ENCODE data around the gene POU5F1. TPM values are rescaled to one million over a fixed set of nuclear protein-coding genes. Genes with fewer than 3 reads are reported as not detected.

Gene POU5F1
- total RNA-seq, 1 donor from 2014 or later = not detected

- TF ChIP-seq CTCF (IDR thresholded peaks at IDR 0.05) = no peak
- H3K27ac Mint-ChIP-seq (ENCODE audit: unreplicated experiment) = no peak overlapping the region
- no peaks in the 10 kb centered on the region for H3K9me3 Mint-ChIP-seq (ENCODE audit: unreplicated experiment)
- no peak overlapping the region for H3K4me3 Mint-ChIP-seq (ENCODE audit: unreplicated experiment)
- H3K36me3 Mint-ChIP-seq (ENCODE audit: unreplicated experiment) = peaks cover 2% of the 10 kb centered on the region
- no peak for DNase-seq (ENCODE audit: extremely low spot score, unreplicated experiment)
- no peaks in the 10 kb centered on the region for H3K27me3 Mint-ChIP-seq (ENCODE audit: unreplicated experiment)
- H3K4me1 Mint-ChIP-seq (ENCODE audit: unreplicated experiment) = peaks cover 30% of the 10 kb centered on the region
These were observed 30.9 kb downstream of the POU5F1 start for GRCh38 chr6:31139599-31139998.

GRCh38 chr6:31138982-31139381 is 31.5 kb downstream of the POU5F1 start, which contains the start of gene PSORS1C2:
PSORS1C2 (minus strand) TSS chr6:31139066; CDS start chr6:31139026, 40 bp downstream.
- DNase-seq (ENCODE audit: extremely low spot score, unreplicated experiment) = no peak
- Mint-ChIP-seq H3K27ac (ENCODE audit: unreplicated experiment) (no peak within 1 kb of the TSS), H3K27me3 (ENCODE audit: unreplicated experiment) (no peaks in the 10 kb centered on the region), H3K9me3 (ENCODE audit: unreplicated experiment) (no peaks in the 10 kb centered on the region), H3K36me3 (ENCODE audit: unreplicated experiment) (peaks cover 2% of the 10 kb centered on the region), H3K4me3 (ENCODE audit: unreplicated experiment) (no peak within 1 kb of the TSS), H3K4me1 (ENCODE audit: unreplicated experiment) (peaks cover 30% of the 10 kb centered on the region)
- TF ChIP-seq CTCF (IDR thresholded peaks at IDR 0.05) = no peak

GRCh38 chr6:31135710-31136109 is 34.8 kb downstream of the POU5F1 start:
- no peak for DNase-seq (ENCODE audit: extremely low spot score, unreplicated experiment)
- Mint-ChIP-seq H3K27ac (ENCODE audit: unreplicated experiment) (no peak overlapping the region), H3K4me1 (ENCODE audit: unreplicated experiment) (peaks cover 12% of the 10 kb centered on the region), H3K36me3 (ENCODE audit: unreplicated experiment) (no peaks in the 10 kb centered on the region), H3K27me3 (ENCODE audit: unreplicated experiment) (no peaks in the 10 kb centered on the region), H3K9me3 (ENCODE audit: unreplicated experiment) (no peaks in the 10 kb centered on the region), H3K4me3 (ENCODE audit: unreplicated experiment) (no peak overlapping the region)
- no peak for TF ChIP-seq CTCF (IDR thresholded peaks at IDR 0.05)

GRCh38 chr6:31132806-31133205 is 37.7 kb downstream of the POU5F1 start:
- Mint-ChIP-seq H3K36me3 (ENCODE audit: unreplicated experiment) (no peaks in the 10 kb centered on the region), H3K4me3 (ENCODE audit: unreplicated experiment) (no peak overlapping the region), H3K4me1 (ENCODE audit: unreplicated experiment) (peaks cover 8% of the 10 kb centered on the region), H3K27me3 (ENCODE audit: unreplicated experiment) (peaks cover 16% of the 10 kb centered on the region), H3K27ac (ENCODE audit: unreplicated experiment) (no peak overlapping the region), H3K9me3 (ENCODE audit: unreplicated experiment) (no peaks in the 10 kb centered on the region)
- no peak for DNase-seq (ENCODE audit: extremely low spot score, unreplicated experiment)
- TF ChIP-seq CTCF (IDR thresholded peaks at IDR 0.05) = no peak

- Mint-ChIP-seq H3K9me3 (ENCODE audit: unreplicated experiment) (no peaks in the 10 kb centered on the region), H3K4me3 (ENCODE audit: unreplicated experiment) (no peak overlapping the region), H3K4me1 (ENCODE audit: unreplicated experiment) (peaks cover 7% of the 10 kb centered on the region), H3K27ac (ENCODE audit: unreplicated experiment) (no peak overlapping the region), H3K27me3 (ENCODE audit: unreplicated experiment) (peaks cover 16% of the 10 kb centered on the region), H3K36me3 (ENCODE audit: unreplicated experiment) (no peaks in the 10 kb centered on the region)
- no peak for TF ChIP-seq CTCF (IDR thresholded peaks at IDR 0.05)
- no peak for DNase-seq (ENCODE audit: extremely low spot score, unreplicated experiment)
These were observed 38.9 kb downstream of the POU5F1 start for GRCh38 chr6:31131595-31131994.
